HG03196 (cell line): ENCODE measurements around the gene GARNL3.

Experiments used
- ATAC-seq: cut with Tn5 transposase; IDR thresholded peaks from one replicate; pipeline ENCODE4 v1.9.1; 2021; ENCODE audit not compliant: unreplicated experiment

Gene GARNL3

GRCh38 chr9:127370672-127371648, 106.4 kb downstream of the GARNL3 start:
- ATAC-seq, result no peak

- no peak for ATAC-seq
Observed at GRCh38 chr9:127380479-127380878, 115.9 kb downstream of the GARNL3 start.

DNA sequence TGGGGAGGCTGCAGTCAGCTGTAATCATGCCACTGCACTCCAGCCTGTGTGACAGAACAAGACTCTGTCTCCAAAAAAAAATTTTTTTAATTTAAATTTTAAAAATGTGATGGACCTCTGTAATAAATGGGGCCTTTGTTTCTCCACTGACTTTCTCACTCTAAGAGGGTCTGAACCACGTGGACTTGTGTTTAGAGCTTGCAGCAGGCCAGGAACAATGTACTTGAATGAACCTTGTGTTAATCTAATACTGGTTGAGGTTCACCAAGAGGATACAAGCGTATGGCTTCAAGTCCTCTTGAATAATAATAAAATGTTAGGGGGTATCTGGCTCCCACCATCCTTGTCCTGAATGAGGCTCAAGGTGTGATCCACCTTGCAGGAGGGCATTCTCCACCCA, 118.0 kb downstream of the GARNL3 start:
- ATAC-seq, result no peak

- ATAC-seq, result no peak
Observed at GRCh38 chr9:127384016-127384730, 119.6 kb downstream of the GARNL3 start.

DNA sequence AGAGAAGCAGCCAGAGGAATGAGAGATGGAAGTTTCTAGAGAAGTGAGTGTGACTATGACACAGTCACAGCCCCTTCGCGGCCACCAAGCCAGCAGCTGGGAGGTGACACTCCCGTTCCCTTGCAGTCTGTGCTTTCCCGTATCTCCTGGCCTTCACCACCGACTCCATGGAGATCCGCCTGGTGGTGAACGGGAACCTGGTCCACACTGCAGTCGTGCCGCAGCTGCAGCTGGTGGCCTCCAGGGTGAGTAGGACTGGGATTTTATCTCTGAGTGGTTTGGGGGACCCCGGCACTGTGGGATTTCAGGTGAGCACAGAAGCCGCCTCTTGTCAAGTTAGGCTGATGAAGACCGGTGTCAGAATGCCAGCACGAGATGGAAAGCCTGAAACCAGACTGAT, 120.3 kb downstream of the GARNL3 start:
- no peak for ATAC-seq

GRCh38 chr9:127386249-127386648, 121.7 kb downstream of the GARNL3 start:
- no peak for ATAC-seq

- ATAC-seq, result no peak
Observed at GRCh38 chr9:127386981-127387380, 122.4 kb downstream of the GARNL3 start.

- ATAC-seq, result peak; percentile 73
Observed at GRCh38 chr9:127388037-127388855, 123.7 kb downstream of the GARNL3 start.

- no peak for ATAC-seq
Observed at GRCh38 chr9:127388856-127389238, 124.3 kb downstream of the GARNL3 start.

GRCh38 chr9:127389381-127390247, 125.0 kb downstream of the GARNL3 start:
- ATAC-seq, result no peak

DNA sequence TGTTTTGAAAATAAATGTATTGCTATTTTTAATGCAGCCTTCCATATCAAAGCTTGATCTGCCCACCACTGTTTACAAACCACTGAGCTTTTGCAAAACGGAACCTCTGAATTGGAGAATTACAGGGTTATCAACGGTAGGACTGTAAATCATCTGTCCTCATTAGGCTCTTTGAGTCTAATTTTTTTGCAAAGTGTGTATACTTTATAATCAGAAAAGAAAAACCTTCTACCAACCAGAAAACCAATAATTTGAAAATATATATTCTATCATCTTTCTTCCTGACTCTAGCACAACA, 125.6 kb downstream of the GARNL3 start:
- no peak for ATAC-seq

GRCh38 chr9:127390563-127390962, 126.0 kb downstream of the GARNL3 start:
- ATAC-seq, result no peak

GRCh38 chr9:127392166-127392565, 127.6 kb downstream of the GARNL3 start:
- no peak for ATAC-seq

DNA sequence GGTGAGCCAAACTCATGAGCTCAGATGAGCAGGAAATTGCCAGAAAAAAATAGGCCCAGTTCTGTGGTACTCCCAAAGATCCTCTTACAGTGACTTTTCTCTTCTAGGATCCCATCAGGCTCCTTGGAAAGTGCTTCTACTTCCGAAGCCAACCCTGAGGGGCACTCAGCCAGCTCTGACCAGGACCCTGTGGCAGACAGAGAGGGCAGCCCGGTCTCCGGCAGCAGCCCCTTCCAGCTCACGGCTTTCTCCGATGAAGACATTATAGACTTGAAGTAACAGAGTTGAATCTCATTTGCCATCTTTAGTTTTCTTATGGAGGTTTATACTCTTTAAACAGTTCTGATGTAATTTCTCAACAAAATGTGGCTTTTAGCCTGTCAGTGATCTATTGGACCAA, 128.4 kb downstream of the GARNL3 start:
- ATAC-seq, result no peak

GRCh38 chr9:127393645-127394044, 129.1 kb downstream of the GARNL3 start:
- ATAC-seq, result no peak

DNA sequence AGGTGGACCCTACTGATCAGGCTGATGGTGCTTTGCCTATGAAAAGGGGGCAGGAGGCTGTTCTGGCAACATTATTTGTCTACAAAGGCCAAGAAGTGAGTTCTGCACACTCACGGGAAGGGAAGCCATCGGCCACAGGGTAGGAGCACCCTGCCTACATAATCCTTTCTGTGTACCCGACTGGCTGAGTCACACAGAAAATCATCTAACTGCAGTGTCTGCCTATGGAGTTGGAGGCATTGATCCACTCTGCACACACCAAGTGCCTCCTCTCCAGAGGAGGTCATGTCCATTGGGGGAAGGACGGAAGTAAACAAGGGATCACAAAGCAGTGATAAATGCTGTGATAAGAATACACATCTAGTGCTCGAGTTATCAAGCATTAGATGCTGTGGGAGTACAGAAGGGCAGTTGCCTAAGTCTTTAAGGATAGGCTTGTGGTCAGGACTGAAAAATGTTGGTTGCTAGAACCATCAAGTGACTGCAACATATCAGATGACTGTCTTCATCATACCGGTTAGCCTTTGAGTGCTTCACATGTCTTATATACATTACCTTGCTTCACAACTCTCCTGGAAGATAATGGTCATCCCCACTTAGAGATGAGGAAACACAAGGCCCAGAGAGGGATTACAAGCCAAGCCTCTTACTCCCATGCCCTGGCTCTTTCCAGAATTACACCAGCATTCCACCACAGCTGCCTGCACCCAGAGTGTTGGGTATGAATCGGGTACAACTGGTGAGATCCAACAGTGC, 131.1 kb downstream of the GARNL3 start:
- ATAC-seq, result no peak

- ATAC-seq, result no peak
Observed at GRCh38 chr9:127396253-127396807, 131.8 kb downstream of the GARNL3 start.

GRCh38 chr9:127396808-127397645, 132.5 kb downstream of the GARNL3 start, which contains the start of gene SLC2A8:
Gene SLC2A8 (plus strand): TSS chr9:127397169. CDS start chr9:127397231, 62 bp downstream.
- peak; percentile 95 for ATAC-seq
